ENCODE results near the gene TFAP2A. TPM values are rescaled to one million over a fixed set of nuclear protein-coding genes. Genes with fewer than 3 reads are reported as not detected.
A peak's percentile ranks its signal among the peaks of the same experiment; 100 is the strongest.

The TFAP2A gene
- total RNA-seq, 1 experiment from 2014 or later, result 2.3 TPM

DNA sequence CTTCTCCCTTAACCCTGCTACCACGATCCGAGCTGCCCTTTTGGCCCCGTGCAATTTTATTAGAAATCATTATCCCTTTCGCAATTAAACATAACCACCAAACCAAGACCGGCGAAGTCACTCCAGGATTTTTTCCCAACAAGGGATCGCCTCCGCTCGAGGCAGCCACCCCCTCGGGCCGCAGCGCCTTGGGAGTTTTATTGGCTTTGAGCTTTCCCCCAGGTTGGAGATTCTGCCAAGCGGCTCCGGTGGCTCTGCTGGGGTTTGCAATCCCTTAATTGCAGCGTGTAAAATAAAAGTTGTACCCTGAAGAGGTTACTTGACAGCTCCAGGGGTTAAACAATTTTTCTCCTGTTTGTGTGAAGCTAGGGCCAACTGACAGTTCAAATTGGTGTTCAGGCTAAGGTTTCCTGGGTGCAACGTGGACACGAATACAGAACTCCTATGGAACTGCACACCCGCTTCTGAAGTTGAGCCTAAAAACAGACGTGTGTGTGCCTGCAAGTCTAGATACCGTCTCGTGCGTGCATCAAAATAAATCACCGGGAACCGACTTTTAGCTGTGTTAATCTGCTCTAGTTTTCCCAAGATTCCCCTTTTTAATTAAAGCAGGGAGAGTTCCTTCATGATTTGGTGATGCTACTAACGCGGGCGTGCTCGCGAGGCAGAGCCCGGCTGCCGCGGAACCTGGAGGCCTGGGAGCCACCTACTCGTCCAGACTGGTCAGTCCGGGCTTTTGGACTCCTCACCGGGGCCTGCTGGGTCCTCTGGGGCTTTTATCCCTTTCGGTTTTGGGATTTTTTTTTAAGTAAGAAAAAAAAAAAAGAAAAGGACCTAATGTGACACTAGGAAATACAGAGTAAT, 975 bp upstream of the TFAP2A start:
- in situ Hi-C loops (cut with HindIII; ENCODE audit: low sequenced_read_pairs), result no loop called here
- no peak for DNase-seq (ENCODE audit: low spot score)

DNA sequence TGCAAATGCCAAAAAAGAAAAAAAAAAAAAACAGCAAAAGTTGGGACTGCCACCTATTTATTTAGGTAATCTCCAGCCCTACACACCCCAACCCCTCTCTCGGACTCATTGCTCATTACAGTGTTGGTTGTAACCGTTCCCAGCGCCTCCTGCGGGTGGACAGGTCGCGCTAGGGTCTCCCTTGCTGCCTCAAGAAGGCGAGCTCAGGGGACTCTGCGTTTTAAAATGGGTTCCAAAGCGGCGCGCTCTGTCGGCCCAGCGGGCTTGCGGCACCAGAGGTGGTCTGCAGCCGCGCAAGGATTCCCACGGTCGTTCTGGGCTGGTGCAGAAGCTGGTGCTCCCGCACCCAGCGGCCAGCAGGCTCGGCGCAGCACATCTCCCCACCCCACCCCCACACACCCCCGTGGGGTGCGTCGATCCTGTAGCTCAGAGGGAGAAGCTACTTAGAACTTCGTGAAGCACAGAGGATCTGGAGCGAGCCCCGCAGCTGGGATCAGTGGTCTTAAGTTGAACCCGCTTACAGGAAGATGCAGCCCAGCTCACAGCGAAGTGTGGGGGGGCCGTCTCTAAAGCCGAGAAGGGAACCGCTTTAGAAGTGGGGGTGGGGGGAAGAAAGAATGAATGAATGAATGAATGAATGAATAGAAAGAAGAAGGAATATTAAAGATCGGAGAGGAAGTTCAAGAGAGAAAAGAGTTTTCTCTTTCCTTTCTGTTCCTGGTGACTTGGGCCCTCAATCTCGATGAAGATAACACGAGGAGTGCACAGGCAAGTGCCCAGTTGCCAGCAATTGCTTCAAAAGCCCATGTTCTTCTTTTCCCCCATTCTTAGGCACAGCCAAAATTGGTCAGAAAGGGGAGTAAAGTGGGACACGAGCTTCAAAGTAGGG, 780 bp downstream of the TFAP2A start:
- no peak for DNase-seq (ENCODE audit: low spot score)
- in situ Hi-C loops (cut with HindIII; ENCODE audit: low sequenced_read_pairs), result no loop called here

DNA sequence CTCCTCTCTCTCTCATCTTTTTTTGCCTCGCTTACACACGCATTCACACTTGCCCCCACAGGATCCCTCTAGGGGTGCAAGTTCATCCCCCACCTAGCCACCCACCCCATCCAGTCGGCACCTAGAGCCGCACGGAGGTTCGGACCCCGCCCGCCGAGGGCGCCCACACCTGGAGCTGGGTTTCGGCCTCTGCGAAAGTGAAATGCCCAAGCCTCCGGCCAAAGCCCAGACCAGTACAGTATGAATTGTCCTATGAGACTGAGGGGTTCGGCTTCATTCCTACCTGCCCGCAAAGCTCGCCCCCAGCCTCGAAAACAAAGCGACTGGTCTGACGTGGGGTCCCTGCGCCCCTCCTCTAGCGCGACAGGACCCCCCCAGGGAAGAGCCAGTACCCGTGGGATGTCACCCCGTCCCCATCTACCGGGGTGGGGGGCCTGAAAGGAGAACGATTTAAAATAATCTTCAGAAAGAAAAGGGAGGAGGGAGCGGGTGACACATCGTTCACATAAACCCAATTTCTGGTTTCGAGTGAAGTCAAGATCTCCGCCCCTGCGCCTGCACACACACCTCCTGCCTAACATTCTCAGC, 1.5 kb downstream of the TFAP2A start:
- in situ Hi-C loops (cut with HindIII; ENCODE audit: low sequenced_read_pairs), result no loop called here
- DNase-seq (ENCODE audit: low spot score), result no peak

DNA sequence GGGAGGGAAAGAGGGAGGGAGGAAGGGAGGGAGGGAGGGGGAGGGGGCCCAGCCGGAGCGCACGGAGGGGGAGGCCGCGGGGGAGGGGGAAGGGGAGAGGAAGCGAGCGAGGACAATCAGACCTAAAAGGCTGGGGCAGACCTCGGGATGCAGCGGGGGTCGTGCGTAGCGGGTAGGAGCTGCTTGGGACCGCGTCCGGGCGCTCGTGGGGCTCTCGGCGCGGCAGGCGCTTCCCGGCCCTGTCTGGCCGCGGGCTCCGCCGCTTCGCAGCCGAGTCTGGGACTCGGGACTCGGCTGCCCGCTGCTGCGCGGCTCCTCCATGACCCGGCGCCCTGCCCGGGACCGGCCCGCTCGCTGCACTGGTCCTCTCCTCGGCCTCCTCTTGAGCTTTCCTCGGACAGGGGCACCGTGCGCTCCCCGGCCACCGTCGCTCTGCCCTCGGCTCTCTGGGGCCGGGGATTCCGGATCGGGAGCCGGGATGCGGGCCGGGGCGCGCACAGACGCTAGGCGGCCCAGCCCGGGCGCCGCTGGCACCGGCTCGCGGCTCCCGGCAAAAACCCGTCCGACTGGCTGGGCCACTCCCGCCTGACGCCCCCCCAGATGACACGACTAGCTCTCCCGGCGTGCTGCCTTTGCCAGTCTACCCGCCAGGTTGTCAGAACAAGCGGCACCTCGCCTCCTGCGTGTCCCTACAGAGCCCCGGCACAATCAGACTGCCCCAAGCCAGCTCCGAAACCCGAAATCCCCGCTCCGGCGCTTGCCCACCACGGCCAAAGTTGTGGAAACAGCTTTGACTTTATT, 2.2 kb downstream of the TFAP2A start:
- in situ Hi-C loops (cut with HindIII; ENCODE audit: low sequenced_read_pairs), result no loop called here
- DNase-seq (ENCODE audit: low spot score), result no peak

DNA sequence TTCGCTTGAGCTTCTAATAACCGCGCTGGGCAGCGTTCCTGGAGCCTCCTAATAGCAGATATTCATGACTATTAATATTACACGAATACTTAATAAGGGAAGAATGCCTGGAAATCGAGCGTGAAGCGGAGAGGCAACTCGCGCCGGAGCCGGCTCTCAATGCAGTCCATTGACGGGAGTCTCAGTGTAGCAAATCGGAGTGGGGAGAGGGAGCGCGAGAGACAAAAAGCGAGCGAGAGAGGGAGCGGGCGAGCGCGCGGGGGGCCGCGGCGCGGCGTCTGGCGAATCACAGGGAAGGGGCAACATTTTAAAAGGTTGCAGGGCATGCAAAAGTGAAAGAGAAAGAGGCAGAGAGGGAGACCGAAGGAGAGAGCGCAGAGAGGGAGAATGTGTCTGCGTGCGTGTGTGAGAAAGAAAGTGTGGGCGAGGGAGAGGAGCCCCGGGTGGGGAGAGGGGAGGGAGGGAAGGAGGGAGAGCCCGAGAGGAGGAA, 2.9 kb downstream of the TFAP2A start:
- peak; percentile 33 for DNase-seq (ENCODE audit: low spot score)
- in situ Hi-C loops (cut with HindIII; ENCODE audit: low sequenced_read_pairs), result no loop called here

DNA sequence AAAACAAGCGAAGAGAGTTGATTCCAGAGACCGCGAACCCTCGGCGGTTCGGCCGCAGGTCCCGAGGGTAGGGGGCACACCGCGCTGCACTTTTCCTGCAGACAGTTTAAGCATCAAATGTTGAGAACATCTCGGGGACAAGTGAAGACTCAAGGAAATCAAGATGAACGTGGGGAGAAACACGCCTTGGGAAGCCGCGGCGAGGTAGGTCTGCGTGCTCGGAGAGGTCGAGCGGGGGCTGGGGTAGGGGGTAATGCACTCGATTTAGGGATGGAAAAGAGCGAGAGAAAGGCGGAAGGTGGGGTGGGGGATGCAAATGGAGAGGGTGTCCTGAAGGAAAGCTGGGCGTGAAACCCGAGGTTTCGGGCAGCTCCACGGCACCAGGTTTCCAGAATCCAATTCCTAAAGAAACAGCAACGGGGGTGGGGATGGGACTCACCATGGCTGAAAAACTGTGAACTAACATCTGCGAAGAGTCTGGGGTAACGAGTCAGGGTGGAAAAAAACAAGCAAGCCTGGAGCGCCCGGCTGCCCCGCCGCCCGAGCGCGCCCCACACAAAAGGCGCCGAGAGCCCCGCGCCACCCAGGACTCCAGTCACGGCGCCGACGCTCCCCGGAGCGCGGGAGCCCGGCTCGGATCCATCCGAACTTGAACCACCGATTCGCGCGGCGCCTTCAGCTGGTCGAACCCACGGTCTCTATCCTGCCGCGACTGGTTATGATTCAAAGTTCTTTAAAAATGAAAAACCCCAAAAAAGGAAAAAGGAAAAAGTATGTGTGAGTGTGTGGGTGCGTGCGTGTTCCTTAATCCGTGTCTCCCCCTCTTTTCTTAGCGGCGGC, 3.5 kb downstream of the TFAP2A start:
- in situ Hi-C loops (cut with HindIII; ENCODE audit: low sequenced_read_pairs), result no loop called here

DNA sequence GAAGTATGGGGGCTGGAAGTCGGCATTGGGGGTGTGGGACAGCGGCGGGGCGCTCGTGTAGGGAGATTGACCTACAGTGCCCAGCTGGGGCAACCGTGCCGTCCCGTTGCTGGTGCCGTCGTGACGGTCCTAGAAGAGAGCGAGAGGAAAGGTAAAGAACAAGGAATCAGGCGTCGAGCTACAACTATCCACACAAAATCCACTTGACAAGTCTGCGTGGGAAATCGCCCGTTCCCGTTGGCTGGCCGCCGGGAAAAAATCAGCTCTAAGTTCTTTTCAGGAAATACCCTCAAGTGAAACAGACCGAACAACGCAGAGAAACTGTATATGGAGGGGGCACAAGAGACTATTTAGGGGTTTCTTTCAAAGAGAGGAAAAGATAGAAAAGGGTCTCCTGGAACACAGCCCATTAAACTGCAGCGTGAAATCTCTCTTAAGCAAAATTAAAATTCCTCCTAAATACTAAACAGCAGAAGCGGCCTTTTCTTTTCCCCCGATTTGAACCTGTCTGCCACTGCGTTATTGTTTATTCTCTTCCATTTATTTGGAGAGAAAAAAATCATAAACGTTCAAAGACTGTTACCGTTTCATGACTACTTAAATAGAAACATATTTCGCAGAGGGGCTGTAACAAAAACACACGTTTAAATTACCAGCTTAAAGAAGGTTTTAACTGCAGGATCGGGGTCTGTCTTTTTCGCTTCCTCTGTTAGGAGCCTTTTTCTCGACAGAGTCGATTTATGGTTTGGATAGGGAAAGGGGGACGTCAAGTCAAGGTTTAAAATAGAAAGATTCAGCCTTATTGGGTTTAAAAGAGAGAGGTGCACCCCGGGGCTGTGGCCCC, 4.4 kb downstream of the TFAP2A start:
- in situ Hi-C loops (cut with HindIII; ENCODE audit: low sequenced_read_pairs), result no loop called here
- no peak for DNase-seq (ENCODE audit: low spot score)

More for the DNA sequence above, 3.5 kb downstream of the TFAP2A start:
- DNase-seq (ENCODE audit: low spot score), result no peak

DNA sequence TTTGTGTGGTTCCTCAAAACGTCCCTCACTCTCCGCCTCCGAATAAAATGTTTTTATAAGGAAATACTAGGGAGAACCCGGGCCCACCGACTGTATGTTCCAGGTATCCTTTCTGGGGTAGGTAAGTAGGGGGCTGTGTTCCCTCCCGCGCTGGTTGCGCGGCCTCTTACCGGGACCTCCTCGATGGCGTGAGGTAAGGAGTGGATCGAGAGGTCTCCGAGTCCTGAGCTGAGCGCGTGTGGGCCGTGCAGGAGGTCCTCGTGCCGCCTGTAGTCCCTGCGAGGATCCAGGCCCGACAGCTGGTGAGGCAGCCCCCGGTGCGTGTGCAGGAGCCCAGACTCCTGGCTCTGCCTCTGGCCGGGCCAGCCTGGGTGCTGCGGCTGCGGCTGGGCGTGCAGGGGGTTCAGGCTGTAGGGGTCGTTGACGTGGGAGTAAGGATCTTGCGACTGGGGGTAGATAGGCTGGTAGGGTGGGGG, 5.1 kb downstream of the TFAP2A start:
- in situ Hi-C loops (cut with HindIII; ENCODE audit: low sequenced_read_pairs), result no loop called here
- DNase-seq (ENCODE audit: low spot score), result no peak

DNA sequence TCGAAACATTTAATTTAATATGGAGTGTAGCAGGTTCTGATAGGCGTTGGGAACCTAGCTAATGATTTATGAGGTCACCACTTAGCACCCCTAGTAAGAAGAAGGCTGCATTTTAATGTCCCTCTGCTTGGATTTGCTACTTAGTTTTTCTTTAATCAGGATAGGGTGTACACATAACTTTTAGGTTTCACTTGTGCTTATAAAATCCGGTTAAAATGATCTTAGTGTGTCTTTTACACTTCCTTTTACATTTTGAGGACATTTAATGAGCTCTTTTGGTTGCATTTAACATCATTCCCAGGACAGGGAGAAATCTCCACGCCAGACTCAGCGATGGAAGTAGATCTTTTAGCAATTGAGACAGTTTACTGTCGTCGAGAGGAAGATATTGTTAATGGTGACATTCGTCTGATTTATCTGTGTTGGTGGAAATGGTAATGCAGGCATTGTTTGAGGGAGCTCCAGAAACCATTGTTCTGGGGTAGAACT, 5.6 kb downstream of the TFAP2A start:
- in situ Hi-C loops (cut with HindIII; ENCODE audit: low sequenced_read_pairs), result no loop called here
- DNase-seq (ENCODE audit: low spot score), result no peak

DNA sequence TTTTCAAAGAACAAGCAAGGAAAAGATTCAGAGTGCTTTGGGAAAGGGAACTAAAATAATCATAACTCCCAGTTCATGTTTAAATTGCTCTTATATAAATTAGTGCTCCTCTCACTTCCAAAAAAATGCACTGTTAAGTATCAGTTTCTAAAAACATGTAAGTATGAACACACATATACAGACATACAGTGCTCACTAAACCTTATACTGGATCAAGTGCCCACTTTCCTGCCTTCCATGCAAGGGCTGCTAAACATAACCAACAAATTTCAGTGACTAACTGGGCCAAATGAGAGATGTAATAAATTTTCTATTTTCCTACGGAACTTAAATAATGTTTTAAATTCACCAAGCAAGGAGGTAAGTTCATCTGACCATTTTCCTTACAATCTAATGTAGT, 6.4 kb downstream of the TFAP2A start:
- in situ Hi-C loops (cut with HindIII; ENCODE audit: low sequenced_read_pairs), result no loop called here
- no peak for DNase-seq (ENCODE audit: low spot score)

DNA sequence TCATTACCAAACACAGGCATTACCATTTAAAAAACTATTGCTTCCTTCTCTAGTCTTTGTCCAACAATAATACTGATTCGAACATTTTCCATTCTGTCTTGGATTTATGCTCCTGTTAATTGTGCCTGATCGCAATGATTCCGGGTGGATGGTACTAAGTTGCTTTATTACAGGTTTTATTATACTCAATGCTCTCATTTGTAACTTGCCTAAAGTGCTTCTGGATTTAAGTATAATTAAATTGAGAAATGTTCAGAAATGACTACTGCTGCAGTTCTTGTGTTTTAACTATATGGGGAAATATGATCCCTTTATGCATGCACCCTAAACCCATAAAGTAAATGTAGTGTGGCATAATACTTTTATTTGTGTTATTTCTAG, 7.2 kb downstream of the TFAP2A start:
- in situ Hi-C loops (cut with HindIII; ENCODE audit: low sequenced_read_pairs), result no loop called here

DNA sequence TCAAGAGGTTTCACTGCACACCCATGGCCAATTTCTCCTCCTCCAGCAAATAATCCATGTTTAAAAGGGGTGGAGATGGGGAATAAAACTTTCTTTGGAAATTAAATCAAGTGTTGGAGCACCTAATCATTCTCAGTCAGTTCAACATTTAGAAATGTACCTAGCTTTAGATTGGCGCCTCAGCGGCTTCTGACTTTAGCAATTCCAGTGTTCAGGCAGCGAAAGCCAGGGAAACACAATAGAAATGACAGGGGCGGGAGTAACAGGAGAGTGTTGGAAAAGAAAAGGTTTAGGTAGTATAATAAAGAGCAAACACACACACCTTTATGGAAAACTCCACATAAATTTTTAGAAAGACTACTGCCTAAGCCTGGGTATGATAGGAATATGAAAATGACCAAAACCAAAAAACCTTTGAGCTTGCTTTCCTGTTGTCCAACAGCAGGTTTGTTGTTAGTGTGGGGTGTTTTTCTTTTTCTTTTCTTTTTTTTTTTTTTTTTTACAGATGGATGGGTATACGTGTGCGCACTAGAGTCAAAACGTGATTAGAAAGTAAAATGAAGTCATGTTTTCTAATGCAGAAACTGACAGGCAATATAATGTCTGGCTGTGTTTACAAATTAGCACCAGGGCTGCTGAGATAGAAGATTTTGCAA, 7.7 kb downstream of the TFAP2A start:
- in situ Hi-C loops (cut with HindIII; ENCODE audit: low sequenced_read_pairs), result no loop called here
- no peak for DNase-seq (ENCODE audit: low spot score)

More for the DNA sequence above, 7.2 kb downstream of the TFAP2A start:
- DNase-seq (ENCODE audit: low spot score), result no peak

DNA sequence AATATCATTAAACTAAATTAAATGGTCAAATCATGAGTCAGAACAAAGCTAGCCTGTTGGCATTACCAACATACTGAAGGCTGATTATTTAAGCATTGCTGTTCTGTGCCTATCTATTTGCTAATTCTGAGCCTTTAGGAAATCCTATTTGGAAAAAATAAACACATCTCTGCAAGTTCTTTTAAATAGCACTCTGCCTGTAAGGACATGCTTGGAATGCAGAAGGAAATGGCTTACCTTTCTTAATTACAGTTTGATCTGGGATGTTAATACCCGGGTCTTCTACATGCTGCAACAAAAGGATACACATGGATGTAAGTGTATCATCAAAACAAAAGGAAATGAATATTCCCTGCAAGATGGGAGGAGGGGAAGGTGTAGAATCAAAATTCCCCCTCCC, 8.3 kb downstream of the TFAP2A start:
- no peak for DNase-seq (ENCODE audit: low spot score)
- in situ Hi-C loops (cut with HindIII; ENCODE audit: low sequenced_read_pairs), result no loop called here

DNA sequence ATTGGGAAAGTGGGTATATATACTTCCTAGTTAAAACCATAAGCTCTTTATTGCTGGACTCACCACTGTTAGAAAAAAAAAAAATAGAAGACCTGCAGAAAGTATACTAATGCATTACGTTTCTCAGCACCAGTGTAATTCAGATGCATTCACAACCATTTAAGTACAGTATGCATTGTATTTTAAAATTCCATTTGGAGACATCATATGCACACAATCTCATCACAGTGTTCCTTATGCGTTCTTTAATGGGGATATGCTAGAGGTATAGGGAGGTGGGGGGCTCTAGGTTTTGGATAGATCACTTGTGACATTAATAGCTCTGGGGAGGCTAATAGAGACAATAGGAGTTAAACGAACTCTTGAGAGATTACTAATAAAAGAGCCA, 9.4 kb downstream of the TFAP2A start:
- in situ Hi-C loops (cut with HindIII; ENCODE audit: low sequenced_read_pairs), result no loop called here
- no peak for DNase-seq (ENCODE audit: low spot score)

DNA sequence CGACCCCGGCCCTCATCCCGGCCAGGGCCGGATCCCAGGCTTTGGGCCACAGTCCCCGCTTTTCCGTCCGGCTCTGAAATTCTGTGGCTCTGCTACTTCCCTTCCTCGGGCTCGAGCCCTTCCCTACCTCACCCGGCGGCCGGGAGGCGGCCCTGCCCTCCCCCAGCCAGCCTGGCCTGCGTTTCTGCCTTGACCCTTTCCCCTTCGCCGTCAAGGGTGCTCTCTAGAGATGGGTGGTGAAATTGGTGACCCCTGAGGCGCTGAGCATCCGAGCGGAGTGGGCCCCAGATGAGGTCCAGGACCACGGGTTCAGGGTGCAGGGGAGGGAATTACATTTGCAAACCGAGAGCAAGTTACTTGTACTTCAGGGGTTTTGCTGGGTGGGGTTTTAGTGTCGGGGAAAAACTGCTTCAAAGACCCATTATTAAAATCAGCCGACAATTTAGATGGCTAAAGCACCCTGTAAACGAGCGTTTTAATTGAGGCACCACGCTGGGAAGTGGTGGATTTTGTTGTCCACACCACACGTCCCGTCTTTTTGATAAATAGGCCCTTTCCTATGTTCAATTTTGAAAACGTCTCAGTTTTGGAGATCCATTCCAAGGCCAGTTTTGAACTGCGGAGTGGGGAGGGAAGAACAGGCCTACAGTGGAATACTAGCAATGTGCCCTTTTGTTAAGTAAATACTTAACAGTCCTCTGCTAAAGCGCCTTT, 9.9 kb downstream of the TFAP2A start:
- DNase-seq (ENCODE audit: low spot score), result no peak
- in situ Hi-C loops (cut with HindIII; ENCODE audit: low sequenced_read_pairs), result no loop called here
